HEK293 (cell line): ENCODE results near the gene DDX41.

Experiments
- EGR2 ChIP-seq: fragments of 450-650 bp; formaldehyde crosslinking; IDR thresholded peaks from 2 replicates; pipeline ENCODE4 v1.5.1; 2016; ENCODE audit warnings: low read depth, missing biosample characterization, missing genetic modification characterization
- GLIS2 ChIP-seq: fragments of 450-650 bp; formaldehyde crosslinking; IDR thresholded peaks from 2 replicates; pipeline ENCODE4 v1.5.1; 2016; ENCODE audit warnings: missing biosample characterization, missing genetic modification characterization
- KLF9 ChIP-seq: fragments of 450-650 bp; formaldehyde crosslinking; IDR thresholded peaks from 2 replicates; pipeline ENCODE4 v1.5.1; 2016; ENCODE audit warnings: missing biosample characterization, missing genetic modification characterization, low read depth
- MEIS1 ChIP-seq: sonication (generic); formaldehyde crosslinking; IDR thresholded peaks from 2 replicates; pipeline ENCODE4 v1.8.1; 2022; ENCODE audit warnings: missing genetic modification reagents, mild to moderate bottlenecking, borderline replicate concordance
- PRDM1 ChIP-seq: fragments of 450-650 bp; formaldehyde crosslinking; IDR thresholded peaks from 2 replicates; pipeline ENCODE4; 2016; ENCODE audit warnings: missing biosample characterization, missing genetic modification characterization
- SP2 ChIP-seq: fragments of 450-650 bp; formaldehyde crosslinking; IDR thresholded peaks from 2 replicates; pipeline ENCODE4 v1.5.1; 2016; ENCODE audit warnings: missing biosample characterization, missing genetic modification characterization
- TSHZ1 ChIP-seq: fragments of 450-650 bp; formaldehyde crosslinking; IDR thresholded peaks from 2 replicates; pipeline ENCODE4 v1.5.1; 2016; ENCODE audit warnings: missing biosample characterization, missing genetic modification characterization, borderline replicate concordance
- ZFP3 ChIP-seq: fragments of 450-650 bp; formaldehyde crosslinking; IDR thresholded peaks from 2 replicates; pipeline ENCODE4 v1.5.1; 2016; ENCODE audit warnings: low read depth, missing biosample characterization, missing genetic modification characterization
- ZFP37 ChIP-seq: fragments of 450-650 bp; formaldehyde crosslinking; IDR thresholded peaks from 2 replicates; pipeline ENCODE4 v1.5.1; 2016; ENCODE audit warnings: missing biosample characterization, missing genetic modification characterization
- ZNF24 ChIP-seq: fragments of 450-650 bp; formaldehyde crosslinking; IDR thresholded peaks from 2 replicates; pipeline ENCODE4 v1.5.1; 2016; ENCODE audit warnings: missing biosample characterization, missing genetic modification characterization
- ZNF26 ChIP-seq: fragments of 450-650 bp; formaldehyde crosslinking; IDR thresholded peaks from 2 replicates; pipeline ENCODE4 v1.5.1; 2016; ENCODE audit warnings: missing biosample characterization, missing genetic modification characterization
- ZNF292 ChIP-seq: fragments of 450-650 bp; formaldehyde crosslinking; IDR thresholded peaks from 2 replicates; pipeline ENCODE4 v1.5.1; 2016; ENCODE audit warnings: low read depth, missing biosample characterization, missing genetic modification characterization, borderline replicate concordance
- ZNF513 ChIP-seq: fragments of 450-650 bp; IDR thresholded peaks from 2 replicates; pipeline ENCODE4 v1.5.1; 2018; ENCODE audit warnings: missing biosample characterization, missing genetic modification characterization
- ZNF518A ChIP-seq: fragments of 450-650 bp; formaldehyde crosslinking; conservative IDR thresholded peaks from 2 replicates; pipeline ENCODE4 v1.5.1; 2016; ENCODE audit warnings: low read depth, missing biosample characterization, missing genetic modification characterization
- ZNF521 ChIP-seq: fragments of 450-650 bp; formaldehyde crosslinking; IDR thresholded peaks from 2 replicates; pipeline ENCODE4 v1.5.1; 2017; ENCODE audit warnings: missing biosample characterization, mild to moderate bottlenecking, missing genetic modification characterization
- ZNF530 ChIP-seq: fragments of 450-650 bp; formaldehyde crosslinking; IDR thresholded peaks from 2 replicates; pipeline ENCODE4 v1.5.1; 2016; ENCODE audit warnings: low read depth, missing biosample characterization, missing genetic modification characterization
- ZNF585B ChIP-seq: fragments of 450-650 bp; formaldehyde crosslinking; IDR thresholded peaks from 2 replicates; pipeline ENCODE4 v1.5.1; 2016; ENCODE audit warnings: missing biosample characterization, missing genetic modification characterization
- ZNF664 ChIP-seq: fragments of 450-650 bp; formaldehyde crosslinking; IDR thresholded peaks from 2 replicates; pipeline ENCODE4 v1.5.1; 2016; ENCODE audit warnings: missing biosample characterization, missing genetic modification characterization
- ZNF776 ChIP-seq: fragments of 450-650 bp; formaldehyde crosslinking; IDR thresholded peaks from 2 replicates; pipeline ENCODE4 v1.5.0; 2017; ENCODE audit warnings: missing biosample characterization, missing genetic modification characterization, borderline replicate concordance
- ZNF792 ChIP-seq: fragments of 450-650 bp; formaldehyde crosslinking; IDR thresholded peaks from 2 replicates; pipeline ENCODE4 v1.5.1; 2016; ENCODE audit warnings: missing biosample characterization, missing genetic modification characterization
- ZNF843 ChIP-seq: fragments of 450-650 bp; formaldehyde crosslinking; IDR thresholded peaks from 2 replicates; pipeline ENCODE4 v1.5.1; 2016; ENCODE audit warnings: missing biosample characterization, missing genetic modification characterization
- ZSCAN30 ChIP-seq: fragments of 450-650 bp; IDR thresholded peaks from 2 replicates; pipeline ENCODE4 v1.5.1; 2018; ENCODE audit warnings: missing biosample characterization, mild to moderate bottlenecking, missing genetic modification characterization, moderate library complexity
- ZSCAN4 ChIP-seq: fragments of 450-650 bp; formaldehyde crosslinking; IDR thresholded peaks from 2 replicates; pipeline ENCODE4 v1.5.1; 2017; ENCODE audit warnings: missing biosample characterization, missing genetic modification characterization
- ZSCAN5A ChIP-seq: fragments of 450-650 bp; formaldehyde crosslinking; IDR thresholded peaks from 2 replicates; pipeline ENCODE4 v1.5.1; 2016; ENCODE audit warnings: missing biosample characterization, missing genetic modification characterization
- ZXDB ChIP-seq: fragments of 450-650 bp; formaldehyde crosslinking; IDR thresholded peaks from 2 replicates; pipeline ENCODE4 v1.5.1; 2016; ENCODE audit warnings: missing biosample characterization, missing genetic modification characterization

The DDX41 gene

GRCh38 chr5:177516601-177517568 lies at the start of gene DDX41 (continued):
- no peak; the same call in none of the 2 replicates for TF ChIP-seq ZSCAN5A (tag by site-specific recombination)
- peak; percentile 90 for TF ChIP-seq ZNF24 (tag by site-specific recombination)
- peak; percentile 97 for TF ChIP-seq ZXDB (tag by site-specific recombination)
- no peak for TF ChIP-seq MEIS1 (CRISPR knock-in tag)
- peak; percentile 98 for TF ChIP-seq KLF9 (tag by site-specific recombination)
- TF ChIP-seq EGR2 (tag by site-specific recombination): peak; percentile 68
- TF ChIP-seq TSHZ1 (tag by site-specific recombination): no peak
- peak; percentile 72 for TF ChIP-seq ZFP37 (tag by site-specific recombination)
- TF ChIP-seq SP2: peak; percentile 94
- peak; percentile 82 for TF ChIP-seq GLIS2 (tag by site-specific recombination)
- no peak for TF ChIP-seq PRDM1 (tag by site-specific recombination)
- no peak for TF ChIP-seq ZNF292
- no peak for TF ChIP-seq ZNF585B (tag by site-specific recombination)
- no peak for TF ChIP-seq ZNF521 (tag by site-specific recombination)
- no peak for TF ChIP-seq ZNF530 (tag by site-specific recombination)
- peak; percentile 61 for TF ChIP-seq ZNF843 (tag by site-specific recombination)
- peak; percentile 75 for TF ChIP-seq ZNF513 (tag by site-specific recombination)
- no peak for TF ChIP-seq ZNF26
- TF ChIP-seq ZNF776 (tag by site-specific recombination): no peak
- TF ChIP-seq ZNF664 (tag by site-specific recombination): no peak
- TF ChIP-seq ZSCAN4 (tag by site-specific recombination): no peak; the same call in 1 of the 2 replicates
- TF ChIP-seq ZNF518A (tag by site-specific recombination): peak; percentile 78
- TF ChIP-seq ZSCAN30 (tag by site-specific recombination): no peak
- TF ChIP-seq ZNF792 (tag by site-specific recombination): no peak
- no peak for TF ChIP-seq ZFP3 (tag by site-specific recombination)
